ENCODE measurements around the gene ZIC1.

Gene ZIC1

DNA sequence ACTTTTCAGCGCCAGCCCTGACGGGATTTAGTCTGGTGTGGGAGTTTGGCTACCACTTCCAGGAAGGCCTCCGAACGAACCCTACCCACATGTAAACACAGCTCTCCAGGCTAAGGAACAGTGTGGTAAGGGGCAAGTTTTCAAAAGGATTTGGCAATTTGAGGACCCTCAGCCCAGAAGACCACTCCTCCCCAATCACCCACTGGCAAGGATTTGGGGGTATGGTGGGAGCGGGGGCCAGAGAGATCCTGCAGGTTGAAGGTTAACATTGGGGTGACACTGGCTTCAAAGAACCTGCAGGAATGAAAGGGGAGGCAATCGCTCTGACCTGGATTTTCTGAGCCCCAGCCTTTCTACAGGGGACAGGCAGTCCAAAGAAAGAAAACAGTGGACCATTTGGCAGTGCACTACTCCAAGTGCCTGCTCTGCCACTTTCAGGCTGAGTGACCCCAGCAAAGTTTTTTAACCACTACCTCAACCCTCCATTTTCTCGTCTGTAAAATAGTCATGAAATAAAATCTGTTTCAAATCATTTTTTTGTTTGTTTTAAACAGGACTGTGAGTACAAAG, 37.3 kb upstream of the ZIC1 start:
- no peak overlapping the region for H3K4me3 ChIP-seq (replicated peaks; ENCODE audit: insufficient read depth, low read length)
- no peak overlapping the region for H3K27ac ChIP-seq (replicated peaks)
- peaks cover 48% of the 10 kb centered on the region for H3K27me3 ChIP-seq (ENCODE audit: insufficient read depth, poor library complexity, severe bottlenecking)
- no peak for TF ChIP-seq GABPA (IDR thresholded peaks at IDR 0.05; ENCODE audit: low read depth)
- TF ChIP-seq, protein P1, sequence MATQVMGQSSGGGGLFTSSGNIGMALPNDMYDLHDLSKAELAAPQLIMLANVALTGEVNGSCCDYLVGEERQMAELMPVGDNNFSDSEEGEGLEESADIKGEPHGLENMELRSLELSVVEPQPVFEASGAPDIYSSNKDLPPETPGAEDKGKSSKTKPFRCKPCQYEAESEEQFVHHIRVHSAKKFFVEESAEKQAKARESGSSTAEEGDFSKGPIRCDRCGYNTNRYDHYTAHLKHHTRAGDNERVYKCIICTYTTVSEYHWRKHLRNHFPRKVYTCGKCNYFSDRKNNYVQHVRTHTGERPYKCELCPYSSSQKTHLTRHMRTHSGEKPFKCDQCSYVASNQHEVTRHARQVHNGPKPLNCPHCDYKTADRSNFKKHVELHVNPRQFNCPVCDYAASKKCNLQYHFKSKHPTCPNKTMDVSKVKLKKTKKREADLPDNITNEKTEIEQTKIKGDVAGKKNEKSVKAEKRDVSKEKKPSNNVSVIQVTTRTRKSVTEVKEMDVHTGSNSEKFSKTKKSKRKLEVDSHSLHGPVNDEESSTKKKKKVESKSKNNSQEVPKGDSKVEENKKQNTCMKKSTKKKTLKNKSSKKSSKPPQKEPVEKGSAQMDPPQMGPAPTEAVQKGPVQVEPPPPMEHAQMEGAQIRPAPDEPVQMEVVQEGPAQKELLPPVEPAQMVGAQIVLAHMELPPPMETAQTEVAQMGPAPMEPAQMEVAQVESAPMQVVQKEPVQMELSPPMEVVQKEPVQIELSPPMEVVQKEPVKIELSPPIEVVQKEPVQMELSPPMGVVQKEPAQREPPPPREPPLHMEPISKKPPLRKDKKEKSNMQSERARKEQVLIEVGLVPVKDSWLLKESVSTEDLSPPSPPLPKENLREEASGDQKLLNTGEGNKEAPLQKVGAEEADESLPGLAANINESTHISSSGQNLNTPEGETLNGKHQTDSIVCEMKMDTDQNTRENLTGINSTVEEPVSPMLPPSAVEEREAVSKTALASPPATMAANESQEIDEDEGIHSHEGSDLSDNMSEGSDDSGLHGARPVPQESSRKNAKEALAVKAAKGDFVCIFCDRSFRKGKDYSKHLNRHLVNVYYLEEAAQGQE (IDR thresholded peaks at IDR 0.05; ENCODE audit: insufficient replicate concordance, low read depth), result no peak
- TF ChIP-seq, protein P2, sequence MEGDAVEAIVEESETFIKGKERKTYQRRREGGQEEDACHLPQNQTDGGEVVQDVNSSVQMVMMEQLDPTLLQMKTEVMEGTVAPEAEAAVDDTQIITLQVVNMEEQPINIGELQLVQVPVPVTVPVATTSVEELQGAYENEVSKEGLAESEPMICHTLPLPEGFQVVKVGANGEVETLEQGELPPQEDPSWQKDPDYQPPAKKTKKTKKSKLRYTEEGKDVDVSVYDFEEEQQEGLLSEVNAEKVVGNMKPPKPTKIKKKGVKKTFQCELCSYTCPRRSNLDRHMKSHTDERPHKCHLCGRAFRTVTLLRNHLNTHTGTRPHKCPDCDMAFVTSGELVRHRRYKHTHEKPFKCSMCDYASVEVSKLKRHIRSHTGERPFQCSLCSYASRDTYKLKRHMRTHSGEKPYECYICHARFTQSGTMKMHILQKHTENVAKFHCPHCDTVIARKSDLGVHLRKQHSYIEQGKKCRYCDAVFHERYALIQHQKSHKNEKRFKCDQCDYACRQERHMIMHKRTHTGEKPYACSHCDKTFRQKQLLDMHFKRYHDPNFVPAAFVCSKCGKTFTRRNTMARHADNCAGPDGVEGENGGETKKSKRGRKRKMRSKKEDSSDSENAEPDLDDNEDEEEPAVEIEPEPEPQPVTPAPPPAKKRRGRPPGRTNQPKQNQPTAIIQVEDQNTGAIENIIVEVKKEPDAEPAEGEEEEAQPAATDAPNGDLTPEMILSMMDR (IDR thresholded peaks at IDR 0.05; ENCODE audit: insufficient read depth, low read length), result no peak
- TF ChIP-seq POLR2AphosphoS5 (IDR thresholded peaks at IDR 0.05; ENCODE audit: low read depth), result no peak
- no peak for TF ChIP-seq SPI1 (IDR thresholded peaks at IDR 0.05; ENCODE audit: borderline replicate concordance, low read depth)
- DNase-seq (ENCODE audit: low read depth in 1 of 2, low spot score in 1 of 2), result no peak

DNA sequence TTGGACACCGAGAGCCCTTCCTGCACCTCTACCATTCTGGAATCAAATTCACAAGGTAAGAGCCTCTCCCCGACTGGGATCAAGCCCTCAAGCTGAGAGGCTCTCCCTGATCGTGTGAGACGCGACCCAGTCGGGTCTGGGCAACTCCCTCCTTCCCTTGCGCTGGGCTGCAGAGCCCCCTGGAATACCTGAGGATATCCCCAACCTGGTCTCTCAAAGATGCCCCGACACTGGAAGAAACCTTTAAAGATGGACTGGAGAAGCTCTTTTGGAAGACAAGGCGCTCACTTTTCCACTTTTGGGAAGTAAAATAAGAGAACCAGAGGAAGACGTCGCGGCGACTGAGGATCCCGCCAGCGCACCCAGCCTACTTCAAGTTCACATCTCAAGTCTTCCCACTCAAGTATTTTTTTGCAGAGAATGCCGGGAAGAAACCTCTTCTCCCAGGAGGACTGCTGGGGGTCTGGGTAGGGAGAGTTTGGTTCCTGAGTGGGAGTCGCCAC, 36.6 kb upstream of the ZIC1 start:
- H3K27me3 ChIP-seq (ENCODE audit: insufficient read depth, poor library complexity, severe bottlenecking), result peaks cover 50% of the 10 kb centered on the region
- no peak overlapping the region for H3K4me3 ChIP-seq (replicated peaks; ENCODE audit: insufficient read depth, low read length)
- DNase-seq (ENCODE audit: low read depth in 1 of 2, low spot score in 1 of 2), result no peak
- H3K27ac ChIP-seq (replicated peaks), result no peak overlapping the region
- TF ChIP-seq SPI1 (IDR thresholded peaks at IDR 0.05; ENCODE audit: borderline replicate concordance, low read depth) (no peak), POLR2AphosphoS5 (IDR thresholded peaks at IDR 0.05; ENCODE audit: low read depth) (no peak), GABPA (IDR thresholded peaks at IDR 0.05; ENCODE audit: low read depth) (no peak)
- TF ChIP-seq, protein P2 (IDR thresholded peaks at IDR 0.05; ENCODE audit: insufficient read depth, low read length), result no peak
- TF ChIP-seq, protein P1 (IDR thresholded peaks at IDR 0.05; ENCODE audit: insufficient replicate concordance, low read depth), result no peak

DNA sequence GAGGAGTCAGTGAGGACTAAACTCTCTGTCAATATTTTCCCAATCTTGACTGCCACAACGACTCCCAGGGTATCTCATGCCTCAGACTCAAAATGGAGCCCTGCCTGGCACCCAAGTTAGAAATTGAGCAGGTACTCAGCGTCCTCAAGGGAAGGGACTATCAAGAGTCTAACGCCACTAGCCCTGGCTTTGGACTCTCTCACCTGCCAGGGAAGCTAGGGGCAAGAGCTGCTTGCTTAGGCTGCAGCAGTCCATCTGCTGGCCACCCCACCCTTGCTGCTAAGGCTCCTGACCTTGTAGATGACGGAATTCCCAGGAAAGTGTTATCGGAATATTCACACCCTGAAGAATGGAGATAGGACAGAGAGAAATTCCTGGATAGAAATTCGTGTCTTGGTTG, 35.9 kb upstream of the ZIC1 start:
- no peak for DNase-seq (ENCODE audit: low read depth in 1 of 2, low spot score in 1 of 2)
- TF ChIP-seq, protein P1 (IDR thresholded peaks at IDR 0.05; ENCODE audit: insufficient replicate concordance, low read depth), result no peak
- no peak for TF ChIP-seq POLR2AphosphoS5 (IDR thresholded peaks at IDR 0.05; ENCODE audit: low read depth)
- TF ChIP-seq SPI1 (IDR thresholded peaks at IDR 0.05; ENCODE audit: borderline replicate concordance, low read depth), result no peak
- no peak for TF ChIP-seq GABPA (IDR thresholded peaks at IDR 0.05; ENCODE audit: low read depth)
- TF ChIP-seq, protein P2 (IDR thresholded peaks at IDR 0.05; ENCODE audit: insufficient read depth, low read length), result no peak
- H3K27me3 ChIP-seq (ENCODE audit: insufficient read depth, poor library complexity, severe bottlenecking), result peaks cover 45% of the 10 kb centered on the region
- H3K27ac ChIP-seq (replicated peaks), result no peak overlapping the region
- H3K4me3 ChIP-seq (replicated peaks; ENCODE audit: insufficient read depth, low read length), result no peak overlapping the region
